ENCODE measurements around the gene CLEC20A.

The CLEC20A gene

DNA sequence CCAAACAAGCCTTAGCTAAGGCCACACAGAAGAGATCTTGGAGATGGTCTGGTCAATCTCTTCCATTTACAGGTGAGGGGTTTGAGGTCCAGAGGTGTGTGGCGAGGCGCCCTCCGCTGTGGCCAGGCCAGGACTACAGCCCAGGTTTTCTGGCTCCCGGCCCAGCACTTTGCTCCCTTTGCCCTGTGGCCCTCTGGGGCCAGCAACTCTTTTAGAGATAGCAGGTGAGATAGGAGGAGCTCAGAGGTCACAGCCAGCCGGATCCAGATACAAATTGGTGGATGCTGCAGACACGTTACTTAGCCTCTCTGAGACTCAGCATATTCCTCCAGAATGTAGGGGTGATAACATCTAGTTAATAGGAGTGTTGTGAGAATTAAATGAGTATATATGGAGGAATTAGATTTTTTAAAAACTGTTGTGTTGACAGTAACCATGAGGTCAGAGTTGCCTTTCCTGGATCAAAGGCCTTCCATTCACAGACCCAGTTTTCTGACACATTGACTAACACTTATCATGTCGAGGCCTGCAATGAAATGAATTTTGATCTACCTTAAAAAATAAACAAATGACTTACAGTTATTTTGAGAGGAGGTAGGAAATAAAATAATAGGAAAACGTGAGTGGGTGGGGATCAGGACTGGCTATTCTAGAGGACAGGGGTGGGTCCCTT, 32.7 kb upstream of the CLEC20A start:
- TF ChIP-seq, protein P1, sequence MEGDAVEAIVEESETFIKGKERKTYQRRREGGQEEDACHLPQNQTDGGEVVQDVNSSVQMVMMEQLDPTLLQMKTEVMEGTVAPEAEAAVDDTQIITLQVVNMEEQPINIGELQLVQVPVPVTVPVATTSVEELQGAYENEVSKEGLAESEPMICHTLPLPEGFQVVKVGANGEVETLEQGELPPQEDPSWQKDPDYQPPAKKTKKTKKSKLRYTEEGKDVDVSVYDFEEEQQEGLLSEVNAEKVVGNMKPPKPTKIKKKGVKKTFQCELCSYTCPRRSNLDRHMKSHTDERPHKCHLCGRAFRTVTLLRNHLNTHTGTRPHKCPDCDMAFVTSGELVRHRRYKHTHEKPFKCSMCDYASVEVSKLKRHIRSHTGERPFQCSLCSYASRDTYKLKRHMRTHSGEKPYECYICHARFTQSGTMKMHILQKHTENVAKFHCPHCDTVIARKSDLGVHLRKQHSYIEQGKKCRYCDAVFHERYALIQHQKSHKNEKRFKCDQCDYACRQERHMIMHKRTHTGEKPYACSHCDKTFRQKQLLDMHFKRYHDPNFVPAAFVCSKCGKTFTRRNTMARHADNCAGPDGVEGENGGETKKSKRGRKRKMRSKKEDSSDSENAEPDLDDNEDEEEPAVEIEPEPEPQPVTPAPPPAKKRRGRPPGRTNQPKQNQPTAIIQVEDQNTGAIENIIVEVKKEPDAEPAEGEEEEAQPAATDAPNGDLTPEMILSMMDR (IDR thresholded peaks at IDR 0.05; ENCODE audit: low read depth, low read length), result no peak
- no peak overlapping the region for H3K4me3 ChIP-seq (ENCODE audit: low read depth, low read length)

- TF ChIP-seq, protein P1 (IDR thresholded peaks at IDR 0.05; ENCODE audit: low read depth, low read length), result no peak
- H3K4me3 ChIP-seq (ENCODE audit: low read depth, low read length), result no peak overlapping the region
Observed at GRCh38 chr1:178528953-178529335, 32.2 kb upstream of the CLEC20A start.

GRCh38 chr1:178528228-178528952, 31.6 kb upstream of the CLEC20A start:
- H3K4me3 ChIP-seq (ENCODE audit: low read depth, low read length), result no peak overlapping the region
- TF ChIP-seq, protein P1 (IDR thresholded peaks at IDR 0.05; ENCODE audit: low read depth, low read length), result no peak

GRCh38 chr1:178527117-178527516, 30.4 kb upstream of the CLEC20A start:
- TF ChIP-seq, protein P1 (IDR thresholded peaks at IDR 0.05; ENCODE audit: low read depth, low read length), result no peak
- H3K4me3 ChIP-seq (ENCODE audit: low read depth, low read length), result no peak overlapping the region

DNA sequence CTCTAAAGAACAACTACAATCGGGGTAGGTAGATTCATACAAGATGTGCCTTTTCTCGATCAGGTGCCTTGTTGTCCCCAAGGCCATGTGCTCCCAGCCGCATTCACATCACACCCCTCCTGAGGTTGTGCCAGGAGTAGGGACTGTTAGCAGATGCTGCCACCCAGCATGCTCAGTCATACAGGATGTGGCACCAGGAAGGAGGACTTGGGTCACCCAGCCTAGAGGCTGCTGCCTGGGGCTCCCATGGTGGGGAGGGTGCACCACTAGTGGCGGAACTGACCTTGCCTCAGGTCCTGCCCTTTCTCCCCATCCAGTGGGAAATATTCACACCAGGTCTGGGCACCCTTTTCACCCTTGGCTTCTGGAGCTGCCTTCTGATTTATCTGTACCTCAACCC, 24.5 kb upstream of the CLEC20A start:
- no peak overlapping the region for H3K4me3 ChIP-seq (ENCODE audit: low read depth, low read length)
- TF ChIP-seq, protein P1 (IDR thresholded peaks at IDR 0.05; ENCODE audit: low read depth, low read length), result no peak

DNA sequence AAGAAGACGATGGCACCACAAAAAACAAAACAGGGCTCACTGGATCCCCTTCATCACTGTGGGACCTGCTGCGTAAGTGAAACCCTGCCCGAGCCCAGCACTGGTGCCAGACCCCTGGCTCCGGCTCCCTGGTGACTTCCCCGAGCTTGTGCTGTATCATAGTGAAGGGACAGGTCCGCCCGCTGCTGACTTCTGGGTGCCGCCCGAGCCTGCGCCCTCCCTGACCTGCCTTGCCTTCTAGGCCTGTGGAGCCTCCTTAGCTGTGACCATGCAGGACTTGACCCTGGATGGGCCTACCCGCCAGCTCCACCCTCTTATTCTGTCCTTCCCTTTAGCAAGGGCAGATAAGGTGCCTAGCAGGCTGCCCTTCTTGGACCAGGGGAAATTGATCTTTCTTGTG, 24.0 kb upstream of the CLEC20A start:
- TF ChIP-seq, protein P1 (IDR thresholded peaks at IDR 0.05; ENCODE audit: low read depth, low read length), result no peak
- no peak overlapping the region for H3K4me3 ChIP-seq (ENCODE audit: low read depth, low read length)

GRCh38 chr1:178518894-178519293, 22.1 kb upstream of the CLEC20A start:
- TF ChIP-seq, protein P1 (IDR thresholded peaks at IDR 0.05; ENCODE audit: low read depth, low read length), result no peak
- H3K4me3 ChIP-seq (ENCODE audit: low read depth, low read length), result no peak overlapping the region

Measured in WI38 (cell line).